Stimulated activated CD4-positive, alpha-beta T cell treated with anti-CD3 and anti-CD28 coated beads, Interleukin-15, amount 100 ng/mL, for 1 hour (primary cell): Measurements from ENCODE around the gene RADIL.
"Not testable (repeated sequence)": the region's sequence is repeated elsewhere in the genome, so short reads cannot be mapped to it uniquely, and the experiment has no call there.

Experiments
- DNase-seq, 2 donors: peaks; one replicate each; pipeline ENCODE4 v3.0.0-alpha.2; 2020; ENCODE audit warnings: low read depth in 1 of 2, low spot score in 1 of 2

Gene RADIL

DNA sequence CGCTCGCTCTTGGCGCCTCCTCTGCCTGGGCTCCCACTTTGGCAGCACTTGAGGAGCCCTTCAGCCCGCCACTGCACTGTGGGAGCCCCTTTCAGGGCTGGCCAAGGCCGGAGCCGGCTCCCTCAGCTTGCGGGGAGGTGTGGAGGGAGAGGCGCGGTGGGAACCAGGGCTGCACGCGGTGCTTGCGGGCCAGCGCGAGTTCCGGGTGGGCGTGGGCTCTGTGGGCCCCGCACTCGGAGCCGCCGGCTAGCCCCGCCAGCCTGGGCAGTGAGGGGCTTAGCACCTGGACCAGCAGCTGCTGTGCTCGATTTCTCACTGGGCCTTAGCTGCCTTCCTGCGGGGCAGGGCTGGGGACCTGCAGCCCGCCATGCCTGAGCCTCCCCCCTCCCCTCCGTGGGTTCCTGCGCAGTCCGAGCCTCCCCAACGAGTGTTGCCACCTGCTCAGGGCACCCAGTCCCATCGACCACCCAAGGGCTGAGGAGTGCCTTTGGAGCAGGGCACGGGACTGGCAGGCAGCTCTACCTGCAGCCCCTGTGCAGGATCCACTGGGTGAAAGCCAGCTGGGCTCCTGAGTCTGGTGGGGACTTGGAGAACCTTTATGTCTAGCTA, 90.0 kb downstream of the RADIL start:
- not testable (repeated sequence) for DNase-seq

DNA sequence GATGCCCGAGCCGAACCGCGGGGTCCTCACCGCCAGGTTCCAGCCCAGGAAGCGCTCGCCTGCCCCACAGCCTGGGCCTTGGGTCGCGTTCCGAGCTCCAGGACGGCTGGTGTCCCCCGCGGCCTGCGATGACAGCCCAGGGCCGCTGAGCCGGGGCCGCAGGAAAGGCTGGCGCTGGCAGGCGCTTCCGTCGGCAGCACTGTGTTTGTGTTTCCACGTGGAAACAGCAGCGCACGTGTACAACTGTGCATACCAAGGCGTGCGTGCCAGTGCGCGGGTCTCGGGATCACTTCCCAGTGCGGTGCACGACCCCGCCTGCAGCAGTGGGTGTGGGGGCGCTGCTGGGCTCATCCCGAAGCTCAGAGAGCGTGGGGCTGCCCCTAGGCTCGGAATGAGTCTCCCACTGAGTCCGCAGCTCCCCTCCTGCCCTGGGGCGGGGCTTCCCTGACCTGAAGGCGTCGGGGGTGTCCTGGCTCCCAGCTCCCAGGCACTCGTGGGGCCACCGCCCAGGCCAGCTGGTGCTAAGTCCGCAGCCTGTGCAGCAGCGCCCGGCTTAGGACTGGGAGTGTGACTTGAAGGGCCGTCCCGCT, 90.9 kb downstream of the RADIL start:
- DNase-seq = no peak

DNA sequence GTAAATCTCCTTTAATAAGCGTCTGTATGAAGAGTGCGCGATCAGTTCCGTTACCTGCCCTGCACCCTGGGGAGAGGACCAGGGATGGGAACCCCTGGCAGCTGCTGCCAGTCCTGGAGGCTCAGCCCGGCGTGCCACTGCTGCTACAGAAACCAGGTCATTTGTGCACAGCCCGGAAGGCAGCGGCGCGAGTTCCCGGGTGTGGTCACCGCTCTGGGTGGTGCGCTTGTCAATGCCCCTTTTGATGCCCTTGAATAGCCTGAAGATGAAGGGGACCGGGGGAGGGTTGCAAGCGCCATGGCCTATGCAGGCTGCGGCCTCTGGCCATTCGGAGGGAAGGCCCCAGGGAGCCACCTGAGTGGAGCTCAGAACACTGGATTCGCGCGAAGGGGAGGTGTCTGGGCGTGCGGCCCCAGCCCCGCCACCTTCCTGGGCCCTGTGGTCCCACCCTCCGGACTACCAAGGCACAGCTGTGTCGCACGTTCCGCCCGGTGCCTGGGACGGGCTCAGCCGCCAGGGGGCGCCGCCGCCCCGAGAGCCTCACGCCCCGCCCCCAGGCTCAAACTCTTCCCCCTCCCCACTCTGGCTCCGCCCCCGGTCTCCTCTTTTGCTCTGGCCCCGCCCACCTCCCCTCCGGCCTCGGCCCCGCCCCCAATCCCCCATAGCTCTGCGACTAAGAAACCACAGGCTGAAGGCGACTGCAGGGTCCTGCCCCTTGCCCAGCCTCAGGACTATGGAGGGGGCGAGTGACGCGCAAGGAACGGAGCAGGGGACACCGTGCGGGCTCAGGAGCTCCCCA, 91.6 kb downstream of the RADIL start:
- DNase-seq = peak; percentile 69 to 80

DNA sequence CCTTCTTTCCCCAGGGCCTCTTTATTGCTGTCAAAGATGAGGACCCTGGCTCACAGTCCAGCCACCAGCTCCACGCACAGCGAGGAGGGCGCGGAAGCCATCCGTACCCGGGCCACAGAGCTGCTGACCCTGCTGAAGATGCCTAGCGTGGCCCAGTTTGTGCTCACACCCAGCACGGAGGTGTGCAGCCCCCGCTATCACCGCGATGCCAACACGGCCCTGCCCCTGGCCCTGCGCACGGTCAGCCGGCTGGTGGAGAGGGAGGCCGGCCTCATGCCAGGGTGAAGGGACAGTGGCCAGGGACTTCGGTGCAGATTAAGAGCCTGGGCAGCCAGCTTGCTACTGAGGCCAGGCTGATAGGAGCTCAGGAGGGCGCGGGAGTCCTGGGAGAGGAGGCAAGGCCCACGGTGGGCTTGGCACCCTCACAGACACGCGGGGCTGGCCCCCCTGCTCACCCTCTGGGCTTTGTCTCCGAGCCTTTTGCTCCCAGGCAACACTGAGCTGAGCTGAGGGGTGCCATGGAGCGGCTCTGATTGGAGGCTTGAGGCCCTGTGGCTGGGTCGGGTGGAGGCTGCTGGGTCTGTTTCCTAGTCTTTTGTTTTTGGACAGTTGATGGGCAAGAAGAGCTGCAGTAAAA, 92.3 kb downstream of the RADIL start:
- DNase-seq = no peak

DNA sequence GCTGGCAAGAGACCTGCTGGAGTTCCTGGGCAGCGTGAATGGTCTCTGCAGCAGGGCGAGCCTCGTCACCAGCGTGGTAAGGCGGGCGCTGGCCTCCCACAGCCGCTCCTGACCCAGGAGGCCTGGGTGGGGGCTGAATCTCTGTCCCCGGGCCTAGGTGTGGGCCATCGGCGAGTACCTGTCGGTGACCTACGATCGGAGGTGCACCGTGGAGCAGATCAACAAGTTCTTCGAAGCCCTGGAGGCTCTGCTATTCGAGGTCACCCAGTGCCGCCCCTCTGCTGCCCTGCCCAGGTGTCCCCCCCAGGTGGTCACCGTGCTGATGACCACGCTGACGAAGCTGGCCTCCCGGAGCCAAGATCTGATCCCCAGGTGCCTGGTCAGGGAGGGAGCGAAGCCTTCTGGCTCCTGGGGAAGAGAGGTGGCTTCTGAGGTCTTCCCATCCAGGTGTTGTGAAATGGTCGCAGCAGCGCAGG, 93.0 kb downstream of the RADIL start:
- DNase-seq = no peak

DNA sequence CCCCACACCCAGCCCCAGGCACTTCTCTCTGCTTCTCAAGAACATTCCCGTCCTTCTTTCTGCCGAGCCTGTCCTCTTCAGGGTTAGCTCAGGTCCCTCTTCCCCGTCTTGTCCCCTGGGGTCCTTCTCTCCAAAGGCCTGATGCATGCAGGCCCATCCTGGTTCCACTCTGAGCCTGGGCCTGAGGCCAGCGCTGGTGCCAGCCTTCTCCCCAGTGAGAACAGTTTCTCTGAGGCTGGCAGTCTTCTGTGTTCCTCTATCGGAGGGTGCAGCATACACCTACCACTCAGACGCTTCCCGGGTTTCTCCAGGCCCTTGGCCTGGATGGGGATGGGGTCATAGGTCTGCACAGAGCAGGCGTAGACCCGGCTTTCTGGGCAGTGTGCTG, 93.4 kb downstream of the RADIL start:
- no peak for DNase-seq

DNA sequence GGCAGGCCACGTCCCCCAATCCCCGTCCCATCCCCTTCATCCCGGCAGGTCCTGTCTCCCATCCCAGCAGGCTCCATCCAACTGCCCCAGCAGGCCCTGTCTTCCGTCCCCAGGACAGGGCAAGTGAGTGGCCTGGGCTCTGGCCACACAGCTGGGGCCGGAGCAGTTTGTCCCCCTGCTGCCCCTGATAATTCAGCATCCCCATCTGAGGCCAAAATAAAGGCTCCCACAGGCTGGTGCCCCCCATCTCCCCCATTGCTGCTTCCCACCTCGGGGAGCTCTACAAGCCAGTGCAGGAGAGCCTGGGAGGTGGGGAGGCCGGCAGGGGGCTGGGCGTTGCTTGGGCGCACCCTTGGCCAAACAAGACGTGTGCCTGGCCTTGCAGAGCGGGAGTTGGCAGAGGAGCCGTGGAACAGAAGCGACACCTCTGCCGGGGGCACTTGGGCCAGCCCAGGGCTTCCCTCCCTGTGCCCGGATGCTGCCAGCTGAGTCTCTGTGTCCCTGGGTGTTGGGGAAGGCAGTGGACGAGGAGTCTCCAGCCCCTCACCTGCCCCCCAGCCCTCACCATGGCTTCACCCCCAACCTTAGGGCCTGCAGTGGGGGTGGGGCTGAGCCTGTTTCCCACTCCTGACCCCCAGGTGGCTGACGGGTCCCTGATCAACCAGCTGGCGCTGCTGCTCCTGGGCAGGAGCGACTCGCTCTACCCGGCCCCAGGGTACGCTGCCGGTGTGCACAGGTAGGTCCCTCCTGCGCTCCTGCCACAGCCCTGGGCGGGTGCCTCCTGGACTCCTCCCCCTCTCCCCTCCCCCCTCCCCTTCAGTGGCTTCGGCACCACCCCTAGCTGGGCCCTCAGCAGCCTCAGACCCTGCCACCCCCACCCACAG, 94.1 kb downstream of the RADIL start:
- no peak for DNase-seq

DNA sequence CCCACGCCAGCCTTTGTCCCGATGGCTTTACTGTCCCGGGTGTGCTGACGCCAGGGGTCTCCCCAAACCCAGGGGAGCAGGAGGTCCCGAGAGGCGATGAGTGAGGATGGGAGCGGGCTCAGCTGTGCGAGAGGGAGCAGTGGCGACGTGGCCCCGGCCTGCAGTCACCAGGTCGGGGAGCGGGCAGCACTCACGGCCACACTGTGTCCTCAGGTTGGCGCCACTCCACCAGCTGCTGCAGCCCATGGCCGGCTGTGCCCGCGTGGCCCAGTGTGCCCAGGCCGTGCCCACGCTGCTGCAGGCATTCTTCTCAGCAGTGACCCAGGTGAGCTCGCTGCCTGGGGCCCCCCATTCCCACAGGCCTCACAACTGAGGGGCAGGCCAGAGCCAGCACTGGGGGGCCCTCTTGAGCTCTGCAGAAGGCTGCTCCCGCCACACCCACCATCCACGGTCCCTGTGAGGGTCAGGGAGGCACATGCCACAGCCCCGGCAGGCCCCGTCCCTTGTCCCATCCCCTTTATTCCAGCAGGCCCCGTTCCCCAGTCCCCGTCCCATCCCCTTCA, 94.8 kb downstream of the RADIL start:
- DNase-seq = no peak

DNA sequence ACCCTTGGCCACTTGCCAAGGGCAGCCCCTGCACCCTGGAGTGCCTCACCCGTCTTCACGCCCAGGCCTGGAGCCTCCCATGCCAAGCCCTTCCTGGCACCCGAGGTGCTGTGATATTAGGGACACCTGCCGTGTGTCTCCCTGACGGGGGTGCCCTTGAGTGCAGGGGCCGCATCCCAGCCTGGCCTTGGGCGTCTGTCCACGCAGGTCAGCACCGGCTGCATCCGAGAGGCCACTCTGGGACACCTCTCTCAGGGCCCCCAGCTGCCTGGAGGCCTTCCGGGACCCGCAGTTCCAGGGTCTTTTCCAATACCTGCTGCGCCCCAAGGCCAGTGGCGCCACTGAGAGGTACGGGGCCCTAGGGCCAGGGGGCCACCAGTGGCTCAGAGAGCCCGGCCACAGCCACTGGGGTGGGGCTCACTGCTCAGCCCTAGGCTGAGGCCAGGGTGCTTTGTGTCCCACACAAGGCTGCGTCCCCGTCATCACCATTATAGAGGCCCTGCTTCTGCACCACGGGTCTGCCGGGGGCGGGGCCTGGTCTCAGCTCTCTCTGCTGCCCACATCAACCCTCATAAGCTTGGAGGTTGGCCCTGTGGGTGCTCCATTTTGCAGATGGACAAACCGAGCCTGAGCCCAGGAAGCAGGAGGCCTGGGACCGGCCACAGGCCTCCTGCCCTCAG, 95.4 kb downstream of the RADIL start:
- no peak for DNase-seq

DNA sequence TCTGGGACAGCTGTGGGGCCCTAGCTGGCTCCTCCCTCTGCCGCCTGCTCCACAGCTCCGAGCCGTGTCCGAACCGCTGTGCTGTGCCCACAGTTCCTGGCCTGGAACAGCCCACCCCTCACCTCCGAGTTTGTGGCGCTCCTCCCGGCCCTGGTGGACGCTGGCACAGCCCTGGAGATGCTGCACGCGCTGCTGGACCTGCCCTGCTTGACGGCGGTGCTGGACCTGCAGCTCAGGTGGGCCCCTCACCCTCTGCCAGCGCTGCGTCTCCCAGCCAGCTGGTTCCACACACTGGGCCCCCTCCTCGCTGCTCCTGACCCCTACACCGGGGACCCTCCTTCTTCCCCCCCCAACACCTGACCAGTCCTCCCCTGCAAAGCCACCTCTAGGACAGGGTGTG, 96.0 kb downstream of the RADIL start:
- DNase-seq = no peak

DNA sequence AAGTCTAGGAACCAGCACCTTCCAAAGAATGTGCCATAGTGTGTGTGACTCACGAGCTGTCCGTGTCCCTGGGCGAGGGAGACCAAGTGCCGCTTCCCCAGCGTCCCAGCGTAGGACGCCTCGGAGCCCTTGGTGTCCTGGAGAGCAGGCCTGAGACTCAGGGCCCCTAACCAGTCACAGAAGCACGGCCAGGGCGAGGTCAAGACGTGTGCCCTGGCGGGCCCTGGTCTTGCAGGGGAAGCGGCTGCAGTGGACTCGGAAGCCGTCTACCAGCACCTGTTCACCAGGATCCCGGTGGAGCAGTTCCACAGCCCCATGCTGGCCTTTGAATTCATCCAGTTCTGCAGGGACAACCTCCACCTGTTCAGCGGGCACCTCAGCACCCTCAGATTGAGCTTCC, 97.5 kb downstream of the RADIL start:
- no peak for DNase-seq

DNA sequence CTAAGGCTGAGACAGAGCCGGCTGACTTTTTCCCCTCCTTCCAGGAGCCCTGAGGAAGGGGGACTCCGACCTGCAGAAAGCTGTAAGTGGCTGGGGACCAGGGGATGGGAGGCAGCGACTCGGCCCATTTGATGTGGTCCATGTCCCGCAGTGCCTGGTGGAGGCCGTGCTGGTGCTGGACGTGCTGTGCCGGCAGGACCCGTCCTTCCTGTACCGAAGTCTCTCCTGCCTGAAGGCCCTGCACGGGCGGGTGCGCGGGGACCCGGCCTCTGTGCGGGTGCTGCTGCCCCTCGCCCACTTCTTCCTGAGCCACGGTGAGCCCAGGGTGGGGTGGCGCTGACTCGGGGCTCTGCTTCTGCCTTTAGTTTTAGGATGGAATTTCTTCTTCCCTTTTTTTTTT, 98.1 kb downstream of the RADIL start:
- no peak for DNase-seq

DNA sequence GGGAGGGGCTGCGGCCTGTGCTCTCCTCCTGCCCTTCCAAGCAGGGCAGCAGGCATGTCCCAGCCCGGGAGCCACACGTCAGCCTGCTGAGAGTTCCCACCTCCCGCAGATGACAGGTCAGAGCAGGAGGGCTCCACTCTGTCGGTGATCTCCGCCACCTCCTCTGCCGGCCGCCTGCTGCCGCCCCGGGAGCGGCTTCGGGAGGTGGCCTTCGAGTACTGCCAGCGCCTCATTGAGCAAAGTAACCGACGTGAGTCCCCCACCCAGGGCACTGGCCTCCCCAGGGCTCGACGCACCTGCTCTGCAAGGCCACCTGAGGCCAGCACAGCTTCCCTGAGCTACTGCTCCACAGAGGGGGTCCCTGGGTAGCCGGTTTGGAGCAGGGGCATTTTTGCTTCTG, 98.7 kb downstream of the RADIL start:
- DNase-seq = no peak

DNA sequence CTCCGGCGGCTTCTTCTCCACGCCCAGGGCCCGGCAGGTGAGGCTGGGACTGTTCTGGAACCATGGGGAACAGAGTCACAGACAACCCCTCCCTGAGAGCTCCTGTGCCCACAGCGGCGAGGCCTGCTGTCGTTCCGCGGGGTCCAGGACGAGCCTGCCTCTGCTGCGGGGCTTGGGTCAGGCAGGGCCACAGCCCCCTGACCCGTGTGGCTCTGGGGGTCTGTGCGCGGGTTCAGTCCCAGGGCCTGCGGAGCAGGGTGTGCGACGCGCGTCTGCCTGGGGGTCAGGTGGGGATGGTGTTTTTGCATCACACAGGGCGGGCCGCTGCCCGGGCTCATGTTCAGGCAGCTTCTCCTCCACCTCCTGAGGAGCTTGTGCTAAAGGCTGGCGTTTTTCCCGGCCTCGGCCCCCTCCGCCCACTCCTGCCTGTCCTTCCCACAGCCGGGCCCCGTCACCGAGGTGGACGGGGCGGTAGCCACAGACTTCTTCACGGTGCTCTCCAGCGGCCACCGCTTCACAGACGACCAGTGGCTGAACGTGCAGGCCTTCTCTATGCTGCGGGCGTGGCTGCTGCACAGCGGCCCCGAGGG, 99.7 kb downstream of the RADIL start:
- DNase-seq = no peak

DNA sequence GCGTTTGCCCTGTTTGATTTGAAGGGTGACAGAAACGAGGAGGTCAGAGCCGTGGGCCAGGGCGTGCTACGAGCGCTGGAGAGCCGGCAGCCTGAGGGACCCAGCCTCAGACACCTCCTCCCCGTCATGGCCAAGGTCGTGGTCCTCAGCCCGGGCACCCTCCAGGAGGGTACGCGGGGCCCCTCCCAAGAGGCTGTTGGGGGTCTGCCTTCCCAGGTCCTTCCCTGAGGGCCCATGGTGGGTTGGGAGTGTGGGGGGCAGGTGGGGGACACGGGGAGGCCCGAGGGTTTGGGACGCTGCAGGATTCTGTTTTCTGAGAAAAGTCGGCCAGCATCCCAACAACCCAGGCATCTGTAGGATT, 100.2 kb downstream of the RADIL start:
- no peak for DNase-seq

DNA sequence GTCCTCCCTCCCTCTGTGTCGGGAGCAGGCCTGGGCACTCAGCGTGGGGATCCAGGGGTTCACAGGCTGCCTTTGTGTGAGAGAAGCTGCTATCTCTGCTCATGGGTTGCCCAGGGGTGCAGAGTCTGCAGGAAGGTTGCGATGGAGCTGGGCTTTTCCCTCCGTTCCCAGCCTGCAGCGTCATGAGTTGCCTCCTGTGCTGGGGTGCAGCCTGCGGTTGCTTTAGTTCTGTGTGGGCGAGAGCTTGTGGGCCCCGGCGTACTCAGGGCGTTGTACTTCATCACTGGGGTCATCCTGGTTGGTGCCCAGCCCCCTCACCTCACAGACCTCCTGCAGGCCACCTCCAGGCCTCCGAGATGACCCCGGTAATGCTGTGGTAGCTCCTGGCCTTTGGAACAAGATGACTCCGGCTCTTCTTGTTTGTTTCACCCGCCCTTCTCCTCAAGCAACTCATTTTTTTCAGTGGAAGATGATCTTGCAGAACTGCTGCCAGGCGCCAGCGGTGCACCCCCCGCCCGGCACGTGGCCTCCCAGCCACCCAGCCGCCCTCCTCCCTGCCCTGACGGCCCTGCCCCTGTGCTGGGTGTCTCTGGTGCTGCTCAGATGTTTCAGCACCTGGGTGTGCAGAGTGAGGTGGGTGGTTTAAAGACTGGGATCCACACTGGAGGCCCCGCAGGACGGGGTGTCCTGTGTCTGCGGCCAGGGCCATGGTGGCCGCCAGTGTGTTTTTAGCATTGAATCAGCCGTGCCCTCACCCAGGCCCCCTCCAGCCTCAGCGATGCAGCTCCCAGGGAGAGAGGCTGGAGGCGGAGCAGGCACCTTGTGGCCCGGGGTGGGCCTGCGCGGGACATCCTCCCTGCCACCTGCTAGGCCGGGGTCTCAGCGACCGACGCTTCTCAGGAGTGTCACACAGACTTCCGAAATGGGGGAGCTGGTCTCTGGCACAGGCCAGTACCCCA, 100.9 kb downstream of the RADIL start:
- DNase-seq = no peak

DNA sequence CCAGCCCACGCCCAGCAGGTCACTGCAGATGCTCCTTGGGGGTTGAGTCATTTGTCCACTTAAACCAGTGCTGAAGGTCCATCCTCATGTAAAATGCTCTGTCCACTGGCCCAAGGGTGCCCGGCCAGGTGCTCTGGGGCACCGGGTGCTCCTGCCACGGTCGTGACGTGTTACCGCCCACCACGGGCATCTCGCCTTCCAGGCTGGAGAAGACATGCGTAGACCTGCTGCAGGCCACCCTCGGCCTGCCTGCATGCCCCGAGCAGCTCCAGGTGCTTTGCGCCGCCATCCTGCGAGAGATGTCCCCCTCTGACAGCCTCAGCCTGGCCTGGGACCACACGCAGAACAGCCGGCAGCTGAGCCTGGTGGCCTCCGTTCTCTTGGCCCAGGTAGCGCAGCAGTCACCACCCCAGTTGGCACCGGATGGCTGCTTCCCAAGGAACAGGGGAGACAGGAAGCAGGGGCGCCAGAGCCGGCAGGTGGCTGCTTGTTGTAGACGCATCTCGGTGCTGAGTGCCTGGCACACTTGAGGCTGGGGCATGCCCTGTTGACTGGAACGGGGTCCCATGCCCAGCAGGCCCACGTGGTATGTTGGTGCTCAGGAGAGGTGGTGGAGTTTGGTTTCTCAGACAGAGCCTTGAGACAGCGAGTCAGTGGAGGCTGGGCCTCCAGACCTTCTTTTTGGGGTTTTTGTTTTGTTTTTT, 102.0 kb downstream of the RADIL start:
- no peak for DNase-seq

DNA sequence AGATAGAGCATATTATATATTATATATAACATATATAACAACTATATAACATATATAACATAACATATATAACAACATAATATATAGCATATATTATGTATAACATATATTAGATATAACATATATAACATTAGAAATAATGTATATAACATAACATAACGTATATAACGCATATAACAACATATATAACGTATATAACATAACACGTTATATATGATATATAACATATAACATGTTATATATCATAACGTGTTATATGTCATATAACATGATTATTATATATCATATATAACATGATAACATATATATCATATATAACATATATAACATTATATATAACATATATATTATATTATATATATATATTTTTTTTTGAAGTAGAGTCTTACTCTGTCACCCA, 104.4 kb downstream of the RADIL start:
- no peak for DNase-seq
